ENCODE measurements around the gene RFT1. TPM values are rescaled to one million over a fixed set of nuclear protein-coding genes. Genes with fewer than 3 reads are reported as not detected.

Gene RFT1
- total and polyA plus RNA-seq, 2 donors (not counting 3 experiments of a cell fraction or from before 2014, with no cell fraction given), result 29.8 to 39.9 TPM

DNA sequence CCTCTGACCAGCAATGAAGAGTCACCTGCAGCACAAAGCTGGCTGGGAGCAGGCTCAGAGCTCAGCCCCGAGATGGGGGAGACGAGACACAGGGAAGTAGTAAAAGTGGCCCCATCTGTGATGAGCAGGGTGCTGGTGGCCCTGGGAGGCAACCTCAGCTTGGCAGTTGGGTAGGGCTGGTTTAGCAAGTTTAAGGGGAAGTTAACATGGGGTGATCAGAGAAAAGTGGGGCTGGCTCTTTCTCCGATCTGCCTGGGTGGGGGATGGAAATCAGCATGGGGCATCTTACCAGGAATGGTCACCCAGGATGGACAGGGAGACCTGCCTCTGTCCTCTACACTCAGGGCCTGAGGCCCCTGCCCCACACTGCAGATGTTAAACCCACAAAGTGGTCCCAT lies 54.5 kb downstream of the RFT1 start:
- intact Hi-C loops (cut with micrococcal nuclease), result no loop called here
- no TSS peak for BruUV-seq (replicated peaks)
- TF ChIP-seq MYC (IDR thresholded peaks at IDR 0.05; ENCODE audit: low read depth, low read length), result no peak
- TF ChIP-seq, protein P1, sequence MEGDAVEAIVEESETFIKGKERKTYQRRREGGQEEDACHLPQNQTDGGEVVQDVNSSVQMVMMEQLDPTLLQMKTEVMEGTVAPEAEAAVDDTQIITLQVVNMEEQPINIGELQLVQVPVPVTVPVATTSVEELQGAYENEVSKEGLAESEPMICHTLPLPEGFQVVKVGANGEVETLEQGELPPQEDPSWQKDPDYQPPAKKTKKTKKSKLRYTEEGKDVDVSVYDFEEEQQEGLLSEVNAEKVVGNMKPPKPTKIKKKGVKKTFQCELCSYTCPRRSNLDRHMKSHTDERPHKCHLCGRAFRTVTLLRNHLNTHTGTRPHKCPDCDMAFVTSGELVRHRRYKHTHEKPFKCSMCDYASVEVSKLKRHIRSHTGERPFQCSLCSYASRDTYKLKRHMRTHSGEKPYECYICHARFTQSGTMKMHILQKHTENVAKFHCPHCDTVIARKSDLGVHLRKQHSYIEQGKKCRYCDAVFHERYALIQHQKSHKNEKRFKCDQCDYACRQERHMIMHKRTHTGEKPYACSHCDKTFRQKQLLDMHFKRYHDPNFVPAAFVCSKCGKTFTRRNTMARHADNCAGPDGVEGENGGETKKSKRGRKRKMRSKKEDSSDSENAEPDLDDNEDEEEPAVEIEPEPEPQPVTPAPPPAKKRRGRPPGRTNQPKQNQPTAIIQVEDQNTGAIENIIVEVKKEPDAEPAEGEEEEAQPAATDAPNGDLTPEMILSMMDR (IDR thresholded peaks at IDR 0.05; ENCODE audit: extremely low read depth in 1 of 2, insufficient read depth in 1 of 2, low read depth in 1 of 2, low read length in 2 of 2), result no peak
- TF ChIP-seq JUN (IDR thresholded peaks at IDR 0.05; ENCODE audit: borderline replicate concordance, insufficient read depth, insufficient read length, low read depth), result no peak
- no peak for TF ChIP-seq FOS (IDR thresholded peaks at IDR 0.05; ENCODE audit: borderline replicate concordance, insufficient read depth, low read length)
- no peak for TF ChIP-seq EZH2 (IDR thresholded peaks at IDR 0.05; ENCODE audit: borderline replicate concordance, low read depth, low read length, severe bottlenecking)
- TF ChIP-seq, protein P2, sequence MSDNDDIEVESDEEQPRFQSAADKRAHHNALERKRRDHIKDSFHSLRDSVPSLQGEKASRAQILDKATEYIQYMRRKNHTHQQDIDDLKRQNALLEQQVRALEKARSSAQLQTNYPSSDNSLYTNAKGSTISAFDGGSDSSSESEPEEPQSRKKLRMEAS (IDR thresholded peaks at IDR 0.05; ENCODE audit: insufficient read depth, insufficient read length), result no peak
- no peak for TF ChIP-seq GATA2 (IDR thresholded peaks at IDR 0.05; ENCODE audit: insufficient read depth, insufficient read length, low read depth, low read length)
- TF ChIP-seq POLR2A (IDR thresholded peaks at IDR 0.05; ENCODE audit: low read depth, low read length), result no peak
- TF ChIP-seq POLR2AphosphoS5 (IDR thresholded peaks at IDR 0.05; ENCODE audit: insufficient read depth, low read depth, low read length), result no peak

More for the DNA sequence above, 54.5 kb downstream of the RFT1 start:
- FAIRE-seq, result no peak
- dilution Hi-C loops (cut with MboI; ENCODE audit: extremely low pct_ligation_motif_present, low sequenced_read_pairs), result no loop called here
- no peak overlapping the region for H3K4me2 ChIP-seq (ENCODE audit: insufficient read depth, low read length)
- no peaks in the 10 kb centered on the region for H3K27me3 ChIP-seq (ENCODE audit: control insufficient read depth in 2 of 2, insufficient read depth in 2 of 2, low read length in 2 of 2)
- H4K20me1 ChIP-seq (replicated peaks; ENCODE audit: control insufficient read depth, extremely low read depth, insufficient read depth, low read length), result no peaks in the 10 kb centered on the region
- H3K4me1 ChIP-seq (ENCODE audit: control insufficient read depth, extremely low read depth, insufficient read depth, low read length), result peaks cover 8% of the 10 kb centered on the region
- ChIA-PET CTCF (interaction anchor here (0.9 kb wide), 1 partner anchor 139 kb away, joined by 3 read pairs; no protein-coding TSS in a partner anchor), POLR2A (no interaction called here)
- no peaks in the 10 kb centered on the region for H3K36me3 ChIP-seq (ENCODE audit: control insufficient read depth in 2 of 2, extremely low read depth in 1 of 2, insufficient read depth in 2 of 2, low read length in 2 of 2)
- H3K9me3 ChIP-seq (replicated peaks; ENCODE audit: control insufficient read depth, insufficient read depth, low read length), result no peaks in the 10 kb centered on the region
- DNase-seq (ENCODE audit: low read depth, low spot score), result no peak
- H2AFZ ChIP-seq (ENCODE audit: low read depth, low read length), result no peak overlapping the region
- no peaks in the 10 kb centered on the region for H3K79me2 ChIP-seq (ENCODE audit: control insufficient read depth, insufficient read depth, low read length)
- H3K4me3 ChIP-seq (replicated peaks in 1 of 3; ENCODE audit: insufficient read depth in 1 of 3, low read depth in 1 of 3, low read length in 3 of 3), result no peak overlapping the region
- no peaks in the 10 kb centered on the region for H3K9me1 ChIP-seq (replicated peaks; ENCODE audit: control insufficient read depth, extremely low read depth, insufficient read depth, low read length)
- no peak overlapping the region for H3K9ac ChIP-seq (replicated peaks; ENCODE audit: extremely low read depth, insufficient read depth, low read length)
- H3K27ac ChIP-seq (ENCODE audit: insufficient read depth, low read depth, low read length), result no peak overlapping the region
